ENCODE data around the gene DGLUCY. TPM values are rescaled to one million over a fixed set of nuclear protein-coding genes. Genes with fewer than 3 reads are reported as not detected.

DGLUCY gene
- 9.2 TPM for polyA plus RNA-seq (2013, experiment 1 of 2)
- polyA plus RNA-seq (2013, experiment 2 of 2), result 9.7 TPM

GRCh38 chr14:91113829-91114078 lies at the start of gene DGLUCY:
TSS of gene DGLUCY (plus strand) at chr14:91114073. CDS start at chr14:91160295, 46,222 bp downstream.
- H3K56ac ChIP-seq (ENCODE audit: low read length), result peak within 1 kb of the TSS; percentile 84
- H3K27me3 ChIP-seq (ENCODE audit: insufficient read depth, low read length, poor library complexity), result no peaks in the 10 kb centered on the region
- peak within 1 kb of the TSS; percentile 18 for H3K4ac ChIP-seq (ENCODE audit: low read depth, low read length)
- H3K4me3 ChIP-seq (ENCODE audit: low read length), result no peak within 1 kb of the TSS
- peak within 1 kb of the TSS; percentile 30 for H2BK5ac ChIP-seq (ENCODE audit: low read length)
- H3K23ac ChIP-seq (ENCODE audit: low read length), result no peak within 1 kb of the TSS
- peak within 1 kb of the TSS; percentile 26 for H3K4me2 ChIP-seq (ENCODE audit: low read length)
- peak within 1 kb of the TSS; percentile 79 for H3K27ac ChIP-seq (ENCODE audit: low read depth, low read length)
- peak within 1 kb of the TSS; percentile 16 for H4K8ac ChIP-seq (ENCODE audit: low read depth, low read length)
- H2BK120ac ChIP-seq (ENCODE audit: low read depth, low read length), result peak within 1 kb of the TSS; percentile 19
- no peaks in the 10 kb centered on the region for H3K79me2 ChIP-seq (ENCODE audit: control insufficient read depth, insufficient read depth, low read length)
- peak within 1 kb of the TSS; percentile 50 for H3K9ac ChIP-seq (ENCODE audit: low read length)
- H4K5ac ChIP-seq (ENCODE audit: low read length), result no peak within 1 kb of the TSS
- no peaks in the 10 kb centered on the region for H3K36me3 ChIP-seq (ENCODE audit: control insufficient read depth, insufficient read depth, low read length)
- peaks cover 1% of the 10 kb centered on the region for H3K4me1 ChIP-seq (ENCODE audit: control insufficient read depth, low read depth, low read length)
- no peaks in the 10 kb centered on the region for H3K79me1 ChIP-seq (ENCODE audit: low read length)
- no peak for DNase-seq
- H2AK5ac ChIP-seq (ENCODE audit: low read length), result peak within 1 kb of the TSS; percentile 71
- peak within 1 kb of the TSS; percentile 19 for H3K18ac ChIP-seq (ENCODE audit: low read length)
- H2BK15ac ChIP-seq (replicated peaks; ENCODE audit: low read depth), result no peak within 1 kb of the TSS
- no CpG with 5 or more reads among the region's 5 CpGs for WGBS (ENCODE audit: extremely low coverage, insufficient coverage, low lambda C conversion rate)

- no peak overlapping the region for H3K23ac ChIP-seq (ENCODE audit: low read length)
- WGBS (ENCODE audit: extremely low coverage, insufficient coverage, low lambda C conversion rate), result no CpG with 5 or more reads among the region's 3 CpGs
- H3K56ac ChIP-seq (ENCODE audit: low read length), result no peak overlapping the region
- H3K4me3 ChIP-seq (ENCODE audit: low read length), result no peak overlapping the region
- no peak overlapping the region for H4K8ac ChIP-seq (ENCODE audit: low read depth, low read length)
- no peak overlapping the region for H2BK15ac ChIP-seq (replicated peaks; ENCODE audit: low read depth)
- no peaks in the 10 kb centered on the region for H3K36me3 ChIP-seq (ENCODE audit: control insufficient read depth, insufficient read depth, low read length)
- no peak overlapping the region for H3K4ac ChIP-seq (ENCODE audit: low read depth, low read length)
- H2AK5ac ChIP-seq (ENCODE audit: low read length), result no peak overlapping the region
- no peak overlapping the region for H3K9ac ChIP-seq (ENCODE audit: low read length)
- no peak overlapping the region for H3K27ac ChIP-seq (ENCODE audit: low read depth, low read length)
- no peak for DNase-seq
- no peak overlapping the region for H2BK120ac ChIP-seq (ENCODE audit: low read depth, low read length)
- no peaks in the 10 kb centered on the region for H3K27me3 ChIP-seq (ENCODE audit: insufficient read depth, low read length, poor library complexity)
- H3K4me1 ChIP-seq (ENCODE audit: control insufficient read depth, low read depth, low read length), result peaks cover 5% of the 10 kb centered on the region
- H3K79me1 ChIP-seq (ENCODE audit: low read length), result no peaks in the 10 kb centered on the region
- H3K79me2 ChIP-seq (ENCODE audit: control insufficient read depth, insufficient read depth, low read length), result no peaks in the 10 kb centered on the region
- no peak overlapping the region for H2BK5ac ChIP-seq (ENCODE audit: low read length)
- no peak overlapping the region for H4K5ac ChIP-seq (ENCODE audit: low read length)
- H3K18ac ChIP-seq (ENCODE audit: low read length), result no peak overlapping the region
- no peak overlapping the region for H3K4me2 ChIP-seq (ENCODE audit: low read length)
Observed at GRCh38 chr14:91065266-91065665, 48.6 kb upstream of the DGLUCY start.

GRCh38 chr14:91067186-91067585 lies 46.7 kb upstream of the DGLUCY start:
- no peak overlapping the region for H4K8ac ChIP-seq (ENCODE audit: low read depth, low read length)
- H3K79me1 ChIP-seq (ENCODE audit: low read length), result no peaks in the 10 kb centered on the region
- no peak for DNase-seq
- no peaks in the 10 kb centered on the region for H3K27me3 ChIP-seq (ENCODE audit: insufficient read depth, low read length, poor library complexity)
- no peak overlapping the region for H2BK120ac ChIP-seq (ENCODE audit: low read depth, low read length)
- no peak overlapping the region for H3K18ac ChIP-seq (ENCODE audit: low read length)
- H3K4me3 ChIP-seq (ENCODE audit: low read length), result no peak overlapping the region
- no peaks in the 10 kb centered on the region for H3K79me2 ChIP-seq (ENCODE audit: control insufficient read depth, insufficient read depth, low read length)
- no peak overlapping the region for H3K4me2 ChIP-seq (ENCODE audit: low read length)
- H3K56ac ChIP-seq (ENCODE audit: low read length), result no peak overlapping the region
- no peak overlapping the region for H3K23ac ChIP-seq (ENCODE audit: low read length)
- H2AK5ac ChIP-seq (ENCODE audit: low read length), result no peak overlapping the region
- no peak overlapping the region for H3K9ac ChIP-seq (ENCODE audit: low read length)
- H2BK15ac ChIP-seq (replicated peaks; ENCODE audit: low read depth), result no peak overlapping the region
- no peak overlapping the region for H3K27ac ChIP-seq (ENCODE audit: low read depth, low read length)
- no peak overlapping the region for H4K5ac ChIP-seq (ENCODE audit: low read length)
- H2BK5ac ChIP-seq (ENCODE audit: low read length), result no peak overlapping the region
- H3K4ac ChIP-seq (ENCODE audit: low read depth, low read length), result no peak overlapping the region
- H3K36me3 ChIP-seq (ENCODE audit: control insufficient read depth, insufficient read depth, low read length), result no peaks in the 10 kb centered on the region
- no CpG with 5 or more reads among the region's 1 CpG for WGBS (ENCODE audit: extremely low coverage, insufficient coverage, low lambda C conversion rate)
- H3K4me1 ChIP-seq (ENCODE audit: control insufficient read depth, low read depth, low read length), result no peaks in the 10 kb centered on the region

- no peaks in the 10 kb centered on the region for H3K79me2 ChIP-seq (ENCODE audit: control insufficient read depth, insufficient read depth, low read length)
- no peaks in the 10 kb centered on the region for H3K4me1 ChIP-seq (ENCODE audit: control insufficient read depth, low read depth, low read length)
- H4K5ac ChIP-seq (ENCODE audit: low read length), result no peak overlapping the region
- no peaks in the 10 kb centered on the region for H3K27me3 ChIP-seq (ENCODE audit: insufficient read depth, low read length, poor library complexity)
- H3K36me3 ChIP-seq (ENCODE audit: control insufficient read depth, insufficient read depth, low read length), result no peaks in the 10 kb centered on the region
- H3K27ac ChIP-seq (ENCODE audit: low read depth, low read length), result no peak overlapping the region
- no peak overlapping the region for H2BK5ac ChIP-seq (ENCODE audit: low read length)
- H3K18ac ChIP-seq (ENCODE audit: low read length), result no peak overlapping the region
- H4K8ac ChIP-seq (ENCODE audit: low read depth, low read length), result no peak overlapping the region
- H3K4me2 ChIP-seq (ENCODE audit: low read length), result no peak overlapping the region
- H3K79me1 ChIP-seq (ENCODE audit: low read length), result no peaks in the 10 kb centered on the region
- no peak for DNase-seq
- H3K4me3 ChIP-seq (ENCODE audit: low read length), result no peak overlapping the region
- H3K4ac ChIP-seq (ENCODE audit: low read depth, low read length), result no peak overlapping the region
- H2AK5ac ChIP-seq (ENCODE audit: low read length), result no peak overlapping the region
- no peak overlapping the region for H3K23ac ChIP-seq (ENCODE audit: low read length)
- no peak overlapping the region for H3K56ac ChIP-seq (ENCODE audit: low read length)
- WGBS (ENCODE audit: extremely low coverage, insufficient coverage, low lambda C conversion rate), result no CpG with 5 or more reads among the region's 2 CpGs
- H3K9ac ChIP-seq (ENCODE audit: low read length), result no peak overlapping the region
- H2BK120ac ChIP-seq (ENCODE audit: low read depth, low read length), result no peak overlapping the region
- H2BK15ac ChIP-seq (replicated peaks; ENCODE audit: low read depth), result no peak overlapping the region
Observed at GRCh38 chr14:91068642-91069041, 45.2 kb upstream of the DGLUCY start.

GRCh38 chr14:91070572-91070971 lies 43.3 kb upstream of the DGLUCY start:
- H3K4me1 ChIP-seq (ENCODE audit: control insufficient read depth, low read depth, low read length), result no peaks in the 10 kb centered on the region
- no peaks in the 10 kb centered on the region for H3K79me1 ChIP-seq (ENCODE audit: low read length)
- no peaks in the 10 kb centered on the region for H3K79me2 ChIP-seq (ENCODE audit: control insufficient read depth, insufficient read depth, low read length)
- H3K4me2 ChIP-seq (ENCODE audit: low read length), result no peak overlapping the region
- no peak overlapping the region for H3K23ac ChIP-seq (ENCODE audit: low read length)
- H2BK5ac ChIP-seq (ENCODE audit: low read length), result no peak overlapping the region
- no peak overlapping the region for H3K4me3 ChIP-seq (ENCODE audit: low read length)
- H3K27ac ChIP-seq (ENCODE audit: low read depth, low read length), result no peak overlapping the region
- no peaks in the 10 kb centered on the region for H3K36me3 ChIP-seq (ENCODE audit: control insufficient read depth, insufficient read depth, low read length)
- no peak overlapping the region for H3K9ac ChIP-seq (ENCODE audit: low read length)
- no peak overlapping the region for H4K8ac ChIP-seq (ENCODE audit: low read depth, low read length)
- no peak overlapping the region for H2BK15ac ChIP-seq (replicated peaks; ENCODE audit: low read depth)
- DNase-seq, result no peak
- H2BK120ac ChIP-seq (ENCODE audit: low read depth, low read length), result no peak overlapping the region
- no peaks in the 10 kb centered on the region for H3K27me3 ChIP-seq (ENCODE audit: insufficient read depth, low read length, poor library complexity)
- H3K4ac ChIP-seq (ENCODE audit: low read depth, low read length), result no peak overlapping the region
- no peak overlapping the region for H3K18ac ChIP-seq (ENCODE audit: low read length)
- no peak overlapping the region for H3K56ac ChIP-seq (ENCODE audit: low read length)
- H4K5ac ChIP-seq (ENCODE audit: low read length), result no peak overlapping the region
- no peak overlapping the region for H2AK5ac ChIP-seq (ENCODE audit: low read length)

- Histone ChIP-seq H4K5ac (ENCODE audit: low read length) (no peak overlapping the region), H3K79me1 (ENCODE audit: low read length) (no peaks in the 10 kb centered on the region), H3K18ac (ENCODE audit: low read length) (no peak overlapping the region), H3K27ac (ENCODE audit: low read depth, low read length) (no peak overlapping the region), H3K4ac (ENCODE audit: low read depth, low read length) (no peak overlapping the region), H3K23ac (ENCODE audit: low read length) (no peak overlapping the region), H2BK15ac (replicated peaks; ENCODE audit: low read depth) (no peak overlapping the region), H3K4me3 (ENCODE audit: low read length) (no peak overlapping the region), H3K9ac (ENCODE audit: low read length) (no peak overlapping the region), H3K27me3 (ENCODE audit: insufficient read depth, low read length, poor library complexity) (no peaks in the 10 kb centered on the region), H3K56ac (ENCODE audit: low read length) (no peak overlapping the region), H2AK5ac (ENCODE audit: low read length) (no peak overlapping the region), H3K4me2 (ENCODE audit: low read length) (no peak overlapping the region), H3K79me2 (ENCODE audit: control insufficient read depth, insufficient read depth, low read length) (no peaks in the 10 kb centered on the region), H2BK120ac (ENCODE audit: low read depth, low read length) (no peak overlapping the region), H2BK5ac (ENCODE audit: low read length) (no peak overlapping the region), H4K8ac (ENCODE audit: low read depth, low read length) (no peak overlapping the region), H3K4me1 (ENCODE audit: control insufficient read depth, low read depth, low read length) (no peaks in the 10 kb centered on the region), H3K36me3 (ENCODE audit: control insufficient read depth, insufficient read depth, low read length) (no peaks in the 10 kb centered on the region)
- DNase-seq, result no peak
- WGBS (ENCODE audit: extremely low coverage, insufficient coverage, low lambda C conversion rate), result no CpG with 5 or more reads among the region's 5 CpGs
Observed at GRCh38 chr14:91075553-91075952, 38.3 kb upstream of the DGLUCY start.

Measured in mesendoderm (in vitro differentiated cells).